HepG2 (cell line): ENCODE measurements around the gene CYLD. TPM values are rescaled to one million over a fixed set of nuclear protein-coding genes. Genes with fewer than 3 reads are reported as not detected.

Experiments used
- AKAP8 ChIP-seq: sonication (generic); formaldehyde crosslinking; IDR thresholded peaks from 2 replicates; pipeline ENCODE4 v1.5.1; 2020; ENCODE audit warnings: mild to moderate bottlenecking, missing genetic modification reagents
- CREB1 ChIP-seq, 2 experiments: fragments of 450-650 bp in 1 of 2; IDR thresholded peaks; 2 replicates each; pipeline ENCODE4 v1.6.1; 2016 to 2017; ENCODE audit warnings: control low read depth in 1 of 2, mild to moderate bottlenecking in 1 of 2, missing compliant biosample characterization in 1 of 2, missing genetic modification characterization in 1 of 2
- HDAC2 ChIP-seq: sonication (generic); formaldehyde crosslinking; IDR thresholded peaks from 2 replicates; pipeline ENCODE4 v1.4.0; 2020; ENCODE audit warnings: missing genetic modification reagents
- PREB ChIP-seq: sonication (generic); formaldehyde crosslinking; IDR thresholded peaks from 2 replicates; pipeline ENCODE4 v1.4.0; 2020; ENCODE audit warnings: missing genetic modification reagents
- SIX1 ChIP-seq: sonication (generic); formaldehyde crosslinking; IDR thresholded peaks from 2 replicates; pipeline ENCODE4 v1.4.0; 2020; ENCODE audit warnings: missing genetic modification reagents, borderline replicate concordance
- SOX13 ChIP-seq, 3 experiments: fragments of 450-650 bp in 1 of 3; sonication (generic) in 1 of 3; formaldehyde crosslinking in 1 of 3; IDR thresholded peaks in 2 of 3; conservative IDR thresholded peaks in 1 of 3; 2 replicates each; pipeline versions ENCODE4 v1.5.0 to v1.6.1; 2016 to 2020; ENCODE audit warnings: antibody characterized with exemption in 1 of 3, mild to moderate bottlenecking in 1 of 3, missing compliant biosample characterization in 1 of 3, missing genetic modification reagents in 1 of 3, moderate library complexity in 1 of 3
- SP5 ChIP-seq: IDR thresholded peaks from 2 replicates; pipeline ENCODE4 v1.6.1; 2016; ENCODE audit warnings: low read depth, borderline replicate concordance
- SRSF4 ChIP-seq: fragments of 200-400 bp; formaldehyde crosslinking; IDR thresholded peaks from one replicate; pipeline ENCODE4 v1.6.1; 2018; ENCODE audit warnings: mild to moderate bottlenecking, low read depth, low read length, moderate library complexity; ENCODE audit not compliant: poor library complexity, severe bottlenecking
- TBX3 ChIP-seq: fragments of 450-650 bp; IDR thresholded peaks from 2 replicates; pipeline ENCODE4 v1.6.1; 2017; ENCODE audit warnings: antibody characterized with exemption, mild to moderate bottlenecking, inconsistent platforms, borderline replicate concordance
- TEF ChIP-seq: sonication (generic); formaldehyde crosslinking; IDR thresholded peaks from 2 replicates; pipeline ENCODE4 v1.5.0; 2020; ENCODE audit warnings: missing genetic modification reagents
- TRIM24 ChIP-seq: sonication (generic); formaldehyde crosslinking; IDR thresholded peaks from 2 replicates; pipeline ENCODE4 v1.8.0; 2022; ENCODE audit warnings: mild to moderate bottlenecking, missing genetic modification reagents
- ZBTB21 ChIP-seq: sonication (generic); formaldehyde crosslinking; IDR thresholded peaks from 2 replicates; pipeline ENCODE4 v1.4.0; 2020; ENCODE audit warnings: missing genetic modification reagents
- ZNF264 ChIP-seq: sonication (generic); formaldehyde crosslinking; IDR thresholded peaks from 2 replicates; pipeline ENCODE4 v1.4.0; 2020; ENCODE audit warnings: missing genetic modification reagents
- ZNF34 ChIP-seq: sonication (generic); formaldehyde crosslinking; IDR thresholded peaks from 2 replicates; pipeline ENCODE4 v1.4.0; 2020; ENCODE audit warnings: mild to moderate bottlenecking, missing genetic modification reagents, borderline replicate concordance
- ZSCAN20 ChIP-seq: sonication (generic); formaldehyde crosslinking; IDR thresholded peaks from 2 replicates; pipeline ENCODE4 v1.4.0; 2020; ENCODE audit warnings: missing genetic modification reagents, mild to moderate bottlenecking, borderline replicate concordance
- polyA plus RNA-seq, 8 experiments: library from polyadenylated mRNA; depleted of rRNA in 3 of 8; stranded (reverse) in 7 of 8; unstranded in 1 of 8; fragments of >200 nt; fragmentation: Illumina TruSeq in 4 of 8; extraction: Trizol in 4 of 8; gene quantifications; 2 replicates each; pipeline versions ENCODE4 v1.2.1 to v1.2.3, GENCODE V29; 2011 to 2016; ENCODE audit warnings: low read depth in 4 of 8, missing spikeins in 1 of 8, mixed read lengths in 1 of 8; ENCODE audit not compliant: insufficient read depth in 1 of 8
- total RNA-seq, 5 experiments: library from RNA; depleted of rRNA; stranded (reverse); fragments of >200 nt; fragmentation: Illumina TruSeq; extraction: Trizol; gene quantifications; 2 replicates each; pipeline ENCODE4 v1.2.3, GENCODE V29; 2016; ENCODE audit warnings: low read depth in 1 of 5
- TF ChIP-seq, protein P1 (sequence below): sonication (generic); formaldehyde crosslinking; IDR thresholded peaks from 2 replicates; pipeline ENCODE4 v1.9.0; 2021; ENCODE audit warnings: missing genetic modification reagents, borderline replicate concordance
- TF ChIP-seq, protein P2 (sequence below): sonication (generic); IDR thresholded peaks from 2 replicates; pipeline ENCODE4 v1.6.1; 2016; ENCODE audit warnings: low read depth, borderline replicate concordance
- TF ChIP-seq, protein P3 (sequence below): sonication (generic); formaldehyde crosslinking; IDR thresholded peaks from 2 replicates; pipeline ENCODE4 v1.4.0; 2020; ENCODE audit warnings: missing genetic modification reagents

CYLD gene
- total and polyA plus RNA-seq, 2 of the 13 experiments (the other 11 are each of a cell fraction or from before 2014, with no cell fraction given): 6.1 to 11.4 TPM

DNA sequence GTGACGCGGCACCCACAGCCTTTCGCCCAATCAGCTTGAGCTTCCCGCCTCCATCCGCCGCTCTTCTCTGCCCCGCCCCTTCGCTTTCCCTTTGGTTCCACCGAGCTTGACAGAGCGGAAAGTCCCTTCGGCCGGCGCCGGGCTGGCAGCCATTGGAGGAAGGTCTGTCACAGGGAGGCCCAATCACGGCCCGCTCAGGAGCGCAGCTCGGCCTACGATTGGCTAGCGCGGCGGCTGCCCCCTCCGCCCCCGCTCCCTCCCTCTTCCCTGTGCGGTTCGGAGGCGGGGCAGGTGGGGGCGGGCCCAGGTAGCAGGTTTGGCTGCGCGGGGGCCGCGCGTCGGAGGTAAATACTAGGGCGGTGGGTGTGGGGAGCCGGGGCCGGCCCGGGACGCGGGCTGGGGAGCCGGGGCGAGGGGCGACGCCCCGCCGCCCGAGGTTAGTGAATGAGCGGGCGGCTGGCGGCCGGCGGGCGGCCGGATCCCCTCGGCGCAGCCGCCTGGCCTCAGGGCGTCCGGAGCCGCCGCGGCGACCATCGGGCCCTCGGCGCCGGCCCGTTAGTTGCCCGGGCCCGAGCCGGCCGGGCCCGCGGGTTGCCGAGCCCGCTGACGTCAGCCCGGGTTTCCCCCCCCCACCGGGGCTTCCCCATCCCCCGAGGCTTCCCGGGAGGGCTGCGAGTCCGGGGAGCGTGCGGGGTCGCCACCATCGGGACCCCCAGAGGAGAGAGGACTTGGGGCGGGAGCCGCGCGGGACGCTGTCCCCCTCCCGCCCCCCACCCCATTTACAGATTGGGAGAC, at the start of gene CYLD (continued):
- TF ChIP-seq SRSF4: no peak
- TF ChIP-seq, protein P1, sequence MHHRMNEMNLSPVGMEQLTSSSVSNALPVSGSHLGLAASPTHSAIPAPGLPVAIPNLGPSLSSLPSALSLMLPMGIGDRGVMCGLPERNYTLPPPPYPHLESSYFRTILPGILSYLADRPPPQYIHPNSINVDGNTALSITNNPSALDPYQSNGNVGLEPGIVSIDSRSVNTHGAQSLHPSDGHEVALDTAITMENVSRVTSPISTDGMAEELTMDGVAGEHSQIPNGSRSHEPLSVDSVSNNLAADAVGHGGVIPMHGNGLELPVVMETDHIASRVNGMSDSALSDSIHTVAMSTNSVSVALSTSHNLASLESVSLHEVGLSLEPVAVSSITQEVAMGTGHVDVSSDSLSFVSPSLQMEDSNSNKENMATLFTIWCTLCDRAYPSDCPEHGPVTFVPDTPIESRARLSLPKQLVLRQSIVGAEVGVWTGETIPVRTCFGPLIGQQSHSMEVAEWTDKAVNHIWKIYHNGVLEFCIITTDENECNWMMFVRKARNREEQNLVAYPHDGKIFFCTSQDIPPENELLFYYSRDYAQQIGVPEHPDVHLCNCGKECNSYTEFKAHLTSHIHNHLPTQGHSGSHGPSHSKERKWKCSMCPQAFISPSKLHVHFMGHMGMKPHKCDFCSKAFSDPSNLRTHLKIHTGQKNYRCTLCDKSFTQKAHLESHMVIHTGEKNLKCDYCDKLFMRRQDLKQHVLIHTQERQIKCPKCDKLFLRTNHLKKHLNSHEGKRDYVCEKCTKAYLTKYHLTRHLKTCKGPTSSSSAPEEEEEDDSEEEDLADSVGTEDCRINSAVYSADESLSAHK (CRISPR knock-in tag): no peak
- TF ChIP-seq ZSCAN20 (CRISPR knock-in tag): peak; percentile 42; the same call in 1 of the 2 replicates
- TF ChIP-seq ZNF34: no peak
- TF ChIP-seq CREB1 (IDR thresholded peaks at IDR 0.05): peak; percentile 89
- TF ChIP-seq CREB1 (CRISPR knock-in tag; IDR thresholded peaks at IDR 0.05): peak; percentile 89
- no peak for TF ChIP-seq ZBTB21 (CRISPR knock-in tag)
- TF ChIP-seq, protein P2, sequence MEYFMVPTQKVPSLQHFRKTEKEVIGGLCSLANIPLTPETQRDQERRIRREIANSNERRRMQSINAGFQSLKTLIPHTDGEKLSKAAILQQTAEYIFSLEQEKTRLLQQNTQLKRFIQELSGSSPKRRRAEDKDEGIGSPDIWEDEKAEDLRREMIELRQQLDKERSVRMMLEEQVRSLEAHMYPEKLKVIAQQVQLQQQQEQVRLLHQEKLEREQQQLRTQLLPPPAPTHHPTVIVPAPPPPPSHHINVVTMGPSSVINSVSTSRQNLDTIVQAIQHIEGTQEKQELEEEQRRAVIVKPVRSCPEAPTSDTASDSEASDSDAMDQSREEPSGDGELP: peak; percentile 62; the same call in 1 of the 2 replicates
- TF ChIP-seq TBX3: peak; percentile 34; the same call in 1 of the 2 replicates
- TF ChIP-seq TRIM24 (CRISPR knock-in tag): no peak
- no peak for TF ChIP-seq PREB (CRISPR knock-in tag)
- no peak for TF ChIP-seq TEF (CRISPR knock-in tag)
- TF ChIP-seq SOX13 (IDR thresholded peaks at IDR 0.05): peak; percentile 92
- TF ChIP-seq SOX13 (CRISPR knock-in tag; conservative IDR thresholded peaks at IDR 0.05 in 1 of 2, IDR thresholded peaks at IDR 0.05 in 1 of 2): no peak; a peak in 1 of 4 replicates
- TF ChIP-seq, protein P3, sequence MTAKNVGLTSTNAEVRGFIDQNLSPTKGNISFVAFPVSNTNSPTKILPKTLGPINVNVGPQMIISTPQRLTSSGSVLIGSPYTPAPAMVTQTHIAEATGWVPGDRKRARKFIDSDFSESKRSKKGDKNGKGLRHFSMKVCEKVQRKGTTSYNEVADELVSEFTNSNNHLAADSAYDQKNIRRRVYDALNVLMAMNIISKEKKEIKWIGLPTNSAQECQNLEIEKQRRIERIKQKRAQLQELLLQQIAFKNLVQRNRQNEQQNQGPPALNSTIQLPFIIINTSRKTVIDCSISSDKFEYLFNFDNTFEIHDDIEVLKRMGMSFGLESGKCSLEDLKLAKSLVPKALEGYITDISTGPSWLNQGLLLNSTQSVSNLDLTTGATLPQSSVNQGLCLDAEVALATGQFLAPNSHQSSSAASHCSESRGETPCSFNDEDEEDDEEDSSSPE (CRISPR knock-in tag): peak; percentile 71; the same call in 1 of the 2 replicates
- no peak for TF ChIP-seq AKAP8 (CRISPR knock-in tag)
- peak; percentile 98 for TF ChIP-seq SP5
- 0 out of 2 replicates have a peak, but pooled peaks have one; percentile 36 for TF ChIP-seq ZNF264 (CRISPR knock-in tag)
- peak; percentile 54 for TF ChIP-seq HDAC2 (CRISPR knock-in tag)
- TF ChIP-seq SIX1 (CRISPR knock-in tag): no peak
